Activated naive CD4-positive, alpha-beta T cell treated with anti-CD3 and anti-CD28 coated beads for 36 hours (primary cell): Measurements from ENCODE around the gene SLC9C1. TPM values are rescaled to one million over a fixed set of nuclear protein-coding genes. Genes with fewer than 3 reads are reported as not detected.
A peak's percentile ranks its signal among the peaks of the same experiment; 100 is the strongest.

Source experiments
- CTCF ChIA-PET: fragments of 350-600 bp; sonication (Branson Sonifier 250); formaldehyde crosslinking; loops from one replicate; lab custom pipeline; 2021; ENCODE audit warnings: antibody characterized with exemption; lab: Charles Lee
- DNase-seq: peaks from one replicate; pipeline ENCODE4 v3.0.0-alpha.2; 2020
- H3K27ac Mint-ChIP-seq: one replicate; pipeline ENCODE4 v1.8.0; 2021; ENCODE audit warnings: mild to moderate bottlenecking, mixed read lengths
- H3K27me3 Mint-ChIP-seq: one replicate; pipeline ENCODE4 v1.8.0; 2021; ENCODE audit warnings: low read depth, mixed read lengths
- H3K36me3 Mint-ChIP-seq: one replicate; pipeline ENCODE4 v1.8.0; 2021; ENCODE audit warnings: low read depth, mixed read lengths
- H3K4me1 Mint-ChIP-seq: one replicate; pipeline ENCODE4 v1.8.0; 2021; ENCODE audit warnings: low read depth, mixed read lengths
- H3K4me3 Mint-ChIP-seq: one replicate; pipeline ENCODE4 v1.8.0; 2021; ENCODE audit warnings: mild to moderate bottlenecking, moderate library complexity, mixed read lengths
- H3K9me3 Mint-ChIP-seq: one replicate; pipeline ENCODE4 v1.8.0; 2021; ENCODE audit warnings: mixed read lengths
- intact Hi-C: fragments of 100-400 bp; cut with micrococcal nuclease; formaldehyde crosslinking; loops from one replicate; pipeline ENCODE4 v1.15.1; 2023
- total RNA-seq, 2 experiments: library from RNA; stranded (reverse); gene quantifications; one replicate each; pipeline ENCODE4 v1.2.3, GENCODE V29; 2021

The SLC9C1 gene
- total RNA-seq, 2 experiments from 2014 or later: not detected

DNA sequence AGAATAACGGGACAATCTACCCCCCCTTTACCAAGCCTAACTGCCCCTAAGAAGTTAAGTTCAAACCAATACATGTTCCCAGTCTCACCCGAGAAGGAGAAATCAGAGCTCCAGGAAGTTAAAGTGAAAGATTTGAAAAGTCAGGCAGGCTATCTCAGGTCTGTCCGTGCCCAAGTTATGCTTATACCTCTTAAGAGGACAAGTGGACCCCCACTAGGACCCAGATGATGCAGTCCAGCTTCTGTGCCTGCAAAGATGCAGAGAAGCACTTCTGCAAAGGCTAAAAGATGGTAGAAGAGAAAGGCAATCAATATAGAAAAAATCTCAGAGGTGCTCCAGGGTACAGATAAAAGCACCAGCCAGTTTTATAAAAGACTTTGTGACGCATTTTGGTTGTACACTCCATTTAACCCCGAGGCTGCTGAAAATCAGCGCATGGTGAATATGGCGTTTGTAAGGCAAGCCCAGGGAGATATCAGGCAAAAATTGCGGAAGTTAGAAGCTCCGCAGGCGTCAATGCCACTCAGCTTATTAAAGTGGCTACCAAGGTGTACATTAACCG lies 9.8 kb upstream of the SLC9C1 start:
- Mint-ChIP-seq H3K27me3 (no peaks in the 10 kb centered on the region), H3K27ac (no peak overlapping the region), H3K4me1 (no peaks in the 10 kb centered on the region), H3K9me3 (no peaks in the 10 kb centered on the region), H3K4me3 (no peak overlapping the region), H3K36me3 (no peaks in the 10 kb centered on the region)
- intact Hi-C loops: loop anchor here (1.0 to 10.0 kb wide), 4 partner anchors 34 to 668 kb away; no protein-coding TSS in a partner anchor
- CTCF ChIA-PET: interaction anchor here (0.6 to 3.8 kb wide), 13 partner anchors 10 to 229 kb away, joined by 3 to 40 read pairs (median 7); partner anchors contain the start of genes CD200 and SLC9C1
- DNase-seq: peak; percentile 52

GRCh38 chr3:112302881-112303763 lies 9.1 kb upstream of the SLC9C1 start:
- intact Hi-C loops: loop anchor here (5.0 to 10.0 kb wide), 3 partner anchors 318 to 669 kb away; no protein-coding TSS in a partner anchor
- Mint-ChIP-seq H3K36me3 (no peaks in the 10 kb centered on the region), H3K9me3 (no peaks in the 10 kb centered on the region), H3K4me1 (peaks cover 4% of the 10 kb centered on the region), H3K4me3 (no peak overlapping the region), H3K27me3 (no peaks in the 10 kb centered on the region), H3K27ac (no peak overlapping the region)
- peak; percentile 48 for DNase-seq
- CTCF ChIA-PET: interaction anchor here (0.6 to 3.8 kb wide), 7 partner anchors 10 to 191 kb away, joined by 4 to 40 read pairs (median 8); partner anchors contain the start of genes CD200 and SLC9C1

DNA sequence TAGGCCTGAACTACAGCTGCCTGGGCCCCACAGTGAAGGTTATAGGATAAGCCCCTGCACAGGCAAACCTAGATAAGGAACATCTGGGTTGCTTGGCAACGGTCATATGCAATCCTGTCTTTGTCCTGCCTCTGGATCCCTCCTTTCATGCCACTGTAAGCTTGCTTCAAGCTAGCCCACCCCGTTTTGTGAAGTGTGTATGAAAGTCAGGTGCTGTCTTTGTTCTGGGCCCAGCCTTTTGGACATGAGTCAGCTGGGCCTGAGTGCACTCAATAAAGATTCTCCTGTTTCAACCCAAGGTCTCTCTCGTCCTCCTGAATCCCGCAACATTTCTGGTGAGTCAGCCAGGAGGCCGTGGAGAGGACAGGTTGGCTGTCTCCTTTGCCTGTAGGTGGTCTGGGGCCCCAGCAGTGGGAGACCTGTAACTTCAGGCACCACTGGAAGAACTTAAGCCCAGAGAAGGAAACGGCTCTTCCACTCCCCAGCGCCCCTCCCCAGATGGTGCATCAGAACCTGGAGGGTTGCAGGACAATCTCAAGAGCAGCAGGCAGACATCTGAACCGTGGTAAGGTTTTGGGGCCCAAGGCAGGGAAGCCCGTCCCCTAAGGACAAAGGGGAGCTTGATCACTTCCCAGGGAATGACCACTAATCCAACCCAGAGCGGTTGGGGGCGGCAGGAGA lies 8.3 kb upstream of the SLC9C1 start:
- Mint-ChIP-seq H3K27me3 (no peaks in the 10 kb centered on the region), H3K36me3 (no peaks in the 10 kb centered on the region), H3K9me3 (no peaks in the 10 kb centered on the region), H3K27ac (no peak overlapping the region), H3K4me1 (peaks cover 11% of the 10 kb centered on the region), H3K4me3 (no peak overlapping the region)
- intact Hi-C loops: loop anchor here (5.0 to 10.0 kb wide), 3 partner anchors 317 to 670 kb away; no protein-coding TSS in a partner anchor
- no peak for DNase-seq
- CTCF ChIA-PET: interaction anchor here (0.6 to 1.8 kb wide), 3 partner anchors 9 to 191 kb away, joined by 3 to 8 read pairs (median 3); partner anchors contain the start of genes GCSAM and SLC9C1

DNA sequence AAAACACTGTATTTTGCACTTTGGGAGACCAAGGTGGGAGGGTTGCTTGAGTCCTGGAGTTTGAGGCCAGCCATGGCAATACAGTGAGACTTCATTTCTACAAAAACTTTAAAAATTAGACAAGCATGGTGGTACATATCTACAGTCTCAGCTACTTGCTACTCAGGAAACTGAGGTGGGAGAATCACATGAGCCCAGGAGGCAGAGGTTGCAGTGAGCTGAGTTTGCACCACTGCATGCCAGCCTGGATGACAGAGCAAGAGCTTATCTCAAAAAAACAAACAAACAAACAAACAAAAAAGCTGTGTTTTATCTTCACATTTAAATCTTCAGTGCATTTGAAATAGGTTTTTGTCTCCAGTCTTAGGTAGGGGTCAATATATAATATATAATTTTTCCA lies 4.8 kb upstream of the SLC9C1 start:
- CTCF ChIA-PET: interaction anchor here (0.9 to 1.3 kb wide), 3 partner anchors 11 to 162 kb away, joined by 3 to 4 read pairs (median 3); no protein-coding TSS in a partner anchor
- Mint-ChIP-seq H3K4me3 (no peak overlapping the region), H3K27me3 (no peaks in the 10 kb centered on the region), H3K4me1 (peaks cover 15% of the 10 kb centered on the region), H3K36me3 (no peaks in the 10 kb centered on the region), H3K9me3 (no peaks in the 10 kb centered on the region), H3K27ac (no peak overlapping the region)
- intact Hi-C loops: no loop called here
- DNase-seq: no peak

DNA sequence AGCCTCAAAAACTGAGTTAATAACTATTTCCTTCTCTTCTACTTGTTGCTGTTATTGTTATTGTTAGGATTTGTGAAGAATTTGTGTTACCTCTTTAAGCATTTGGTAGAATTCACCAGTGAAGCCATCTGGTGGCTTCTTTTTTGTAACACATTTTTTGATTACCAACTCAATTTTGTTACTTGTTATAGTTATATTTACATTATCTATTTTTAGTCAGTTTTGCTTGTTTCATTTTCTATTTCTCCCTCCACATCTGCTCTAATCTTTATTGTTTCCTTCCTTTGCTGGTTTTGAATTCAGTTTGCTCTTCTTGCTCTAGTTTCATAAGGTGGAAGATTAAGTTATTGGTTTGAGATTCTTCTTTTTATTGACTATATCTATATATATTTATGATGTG lies 3.7 kb upstream of the SLC9C1 start:
- Mint-ChIP-seq H3K27ac (no peak overlapping the region), H3K27me3 (no peaks in the 10 kb centered on the region), H3K9me3 (no peaks in the 10 kb centered on the region), H3K4me3 (peak overlapping the region; percentile 25), H3K36me3 (no peaks in the 10 kb centered on the region), H3K4me1 (peaks cover 21% of the 10 kb centered on the region)
- DNase-seq: no peak
- CTCF ChIA-PET: interaction anchor here (1.0 to 1.1 kb wide), 2 partner anchors 94 to 160 kb away, joined by 3 to 4 read pairs; no protein-coding TSS in a partner anchor
- intact Hi-C loops: loop anchor here (1.0 kb wide), 3 partner anchors 30 to 222 kb away; no protein-coding TSS in a partner anchor

DNA sequence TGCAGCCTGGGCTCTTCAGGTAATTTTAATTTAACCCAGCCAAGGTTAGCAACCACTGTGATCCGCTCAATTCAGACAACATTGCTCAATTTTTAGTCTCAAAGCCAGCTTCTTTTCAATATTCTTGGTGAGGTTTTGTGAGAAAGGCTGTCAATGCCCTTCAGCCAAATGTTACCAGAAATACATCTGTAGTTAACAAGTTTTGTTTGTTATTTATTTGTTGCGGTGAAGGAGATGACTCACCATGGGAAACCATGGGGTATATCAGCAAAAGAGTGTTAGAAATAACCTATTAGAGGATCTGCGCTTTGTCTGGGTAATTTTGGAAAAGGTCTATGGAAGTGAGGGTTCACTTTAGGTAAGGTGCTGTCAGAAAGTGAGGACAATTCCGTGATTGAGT lies 5.0 kb downstream of the SLC9C1 start:
- peaks cover 6% of the 10 kb centered on the region for H3K4me1 Mint-ChIP-seq
- intact Hi-C loops: no loop called here
- H3K36me3 Mint-ChIP-seq: no peaks in the 10 kb centered on the region
- H3K9me3 Mint-ChIP-seq: no peaks in the 10 kb centered on the region
- CTCF ChIA-PET: interaction anchor here (1.1 to 1.6 kb wide), 3 partner anchors 25 to 230 kb away, joined by 3 to 6 read pairs (median 3); no protein-coding TSS in a partner anchor
- no peaks in the 10 kb centered on the region for H3K27me3 Mint-ChIP-seq
- H3K4me3 Mint-ChIP-seq: no peak overlapping the region
- DNase-seq: no peak
- no peak overlapping the region for H3K27ac Mint-ChIP-seq

GRCh38 chr3:112280266-112280665 lies 13.8 kb downstream of the SLC9C1 start:
- Mint-ChIP-seq H3K4me3 (no peak overlapping the region), H3K4me1 (no peaks in the 10 kb centered on the region), H3K9me3 (no peaks in the 10 kb centered on the region), H3K36me3 (no peaks in the 10 kb centered on the region), H3K27ac (no peak overlapping the region), H3K27me3 (no peaks in the 10 kb centered on the region)
- no peak for DNase-seq
- CTCF ChIA-PET: interaction anchor here (0.9 to 1.4 kb wide), 2 partner anchors 15 to 169 kb away, joined by 3 to 8 read pairs; no protein-coding TSS in a partner anchor
- intact Hi-C loops: no loop called here

DNA sequence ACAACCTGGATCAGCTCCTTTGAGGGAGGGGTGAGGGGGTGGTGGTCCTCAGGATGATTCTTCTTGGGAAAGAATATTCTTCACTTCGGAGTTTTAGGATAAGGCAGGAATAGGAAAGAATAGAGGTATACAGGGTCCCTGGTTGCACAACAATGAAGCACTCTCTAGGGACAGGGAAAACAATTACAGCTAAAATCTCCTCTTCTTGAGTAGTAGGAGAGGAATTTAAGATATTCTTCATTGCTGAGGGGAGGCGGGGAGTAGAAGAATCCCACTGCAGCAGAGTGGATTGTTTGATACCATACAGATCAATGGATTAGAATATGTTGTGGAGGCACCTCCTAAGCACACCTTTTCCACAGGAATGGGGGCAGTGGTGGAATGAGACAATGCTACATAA lies 20.5 kb downstream of the SLC9C1 start:
- DNase-seq: no peak
- CTCF ChIA-PET: interaction anchor here (1.0 to 5.8 kb wide), 3 partner anchors 20 to 162 kb away, joined by 3 to 21 read pairs (median 6); partner anchors contain the start of gene SLC9C1
- Mint-ChIP-seq H3K4me1 (no peaks in the 10 kb centered on the region), H3K27ac (no peak overlapping the region), H3K9me3 (no peaks in the 10 kb centered on the region), H3K36me3 (no peaks in the 10 kb centered on the region), H3K27me3 (no peaks in the 10 kb centered on the region), H3K4me3 (no peak overlapping the region)
- intact Hi-C loops: no loop called here

- CTCF ChIA-PET: interaction anchor here (0.7 to 1.0 kb wide), 2 partner anchors 15 to 104 kb away, joined by 3 read pairs; no protein-coding TSS in a partner anchor
- H3K36me3 Mint-ChIP-seq: no peaks in the 10 kb centered on the region
- intact Hi-C loops: no loop called here
- H3K27ac Mint-ChIP-seq: no peak overlapping the region
- H3K27me3 Mint-ChIP-seq: no peaks in the 10 kb centered on the region
- H3K9me3 Mint-ChIP-seq: peaks cover 1% of the 10 kb centered on the region
- H3K4me3 Mint-ChIP-seq: no peak overlapping the region
- no peaks in the 10 kb centered on the region for H3K4me1 Mint-ChIP-seq
- no peak for DNase-seq
These were observed 32.3 kb downstream of the SLC9C1 start for GRCh38 chr3:112261742-112262141.

DNA sequence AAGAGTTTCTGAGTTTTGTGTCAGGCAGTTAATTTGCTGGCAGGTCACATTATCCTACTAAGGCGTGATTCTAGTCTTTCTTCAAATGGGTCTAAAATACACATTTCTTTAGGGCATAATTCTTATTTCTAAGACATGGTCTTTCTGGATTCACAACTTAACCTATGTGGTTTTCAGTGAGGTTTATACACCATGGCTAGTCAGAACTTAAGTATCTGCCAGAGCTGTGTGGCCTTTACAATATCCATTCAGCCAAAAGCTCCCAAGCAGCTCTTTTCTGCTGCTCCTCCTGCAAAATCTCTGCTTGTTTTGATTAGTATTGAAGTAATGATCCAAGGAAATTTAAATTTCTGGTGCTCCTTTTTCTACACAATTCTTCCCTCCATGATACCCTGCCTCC lies 33.5 kb downstream of the SLC9C1 start:
- intact Hi-C loops: no loop called here
- H3K4me1 Mint-ChIP-seq: no peaks in the 10 kb centered on the region
- H3K4me3 Mint-ChIP-seq: no peak overlapping the region
- peaks cover 1% of the 10 kb centered on the region for H3K9me3 Mint-ChIP-seq
- CTCF ChIA-PET: interaction anchor here (0.7 kb wide), 1 partner anchor 843 kb away, joined by 3 read pairs; no protein-coding TSS in a partner anchor
- H3K36me3 Mint-ChIP-seq: no peaks in the 10 kb centered on the region
- no peak overlapping the region for H3K27ac Mint-ChIP-seq
- no peak for DNase-seq
- H3K27me3 Mint-ChIP-seq: no peaks in the 10 kb centered on the region

DNA sequence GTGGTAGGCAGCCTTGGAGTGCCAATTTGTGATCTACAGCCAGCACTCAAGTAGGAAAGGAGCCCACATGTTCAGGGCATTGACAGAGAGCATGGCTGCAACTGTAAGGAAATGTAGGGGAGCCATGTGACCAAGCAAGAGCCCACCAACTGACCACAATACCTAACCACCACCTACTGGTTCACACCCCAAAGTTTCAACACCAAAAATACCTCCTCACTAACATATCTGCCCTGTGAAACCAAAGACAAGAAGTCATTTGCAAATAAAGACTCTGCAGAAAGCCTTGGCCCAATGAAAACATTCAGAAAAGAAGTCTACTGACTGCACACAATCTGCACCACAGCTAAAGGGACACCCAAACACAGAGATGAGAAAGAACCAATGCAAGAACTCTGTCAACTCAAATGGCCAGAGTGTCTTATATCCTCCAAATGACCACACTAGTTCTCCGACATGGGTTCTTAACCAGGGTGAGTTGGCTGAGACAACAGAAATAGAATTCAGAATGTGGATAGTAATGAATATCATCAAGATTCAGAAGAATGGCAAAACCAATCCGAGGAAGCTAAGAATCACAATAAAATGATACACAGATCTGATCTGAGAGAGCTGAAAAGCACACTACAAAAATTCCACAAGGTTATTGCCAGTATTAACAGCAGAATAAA lies 40.6 kb downstream of the SLC9C1 start:
- no peaks in the 10 kb centered on the region for H3K27me3 Mint-ChIP-seq
- CTCF ChIA-PET: no interaction called here
- H3K4me3 Mint-ChIP-seq: no peak overlapping the region
- intact Hi-C loops: no loop called here
- no peaks in the 10 kb centered on the region for H3K4me1 Mint-ChIP-seq
- H3K36me3 Mint-ChIP-seq: no peaks in the 10 kb centered on the region
- peaks cover 16% of the 10 kb centered on the region for H3K9me3 Mint-ChIP-seq
- DNase-seq: no peak
- H3K27ac Mint-ChIP-seq: no peak overlapping the region
